Fibroblast of upper back skin (primary cell): Measurements from ENCODE around the gene CLEC2A.

Experiments
- DNase-seq: peaks from one replicate; pipeline ENCODE4 v3.0.0-alpha.2; 2013

The CLEC2A gene

GRCh38 chr12:9931245-9931644 is 925 bp downstream of the CLEC2A start:
- no peak for DNase-seq

DNA sequence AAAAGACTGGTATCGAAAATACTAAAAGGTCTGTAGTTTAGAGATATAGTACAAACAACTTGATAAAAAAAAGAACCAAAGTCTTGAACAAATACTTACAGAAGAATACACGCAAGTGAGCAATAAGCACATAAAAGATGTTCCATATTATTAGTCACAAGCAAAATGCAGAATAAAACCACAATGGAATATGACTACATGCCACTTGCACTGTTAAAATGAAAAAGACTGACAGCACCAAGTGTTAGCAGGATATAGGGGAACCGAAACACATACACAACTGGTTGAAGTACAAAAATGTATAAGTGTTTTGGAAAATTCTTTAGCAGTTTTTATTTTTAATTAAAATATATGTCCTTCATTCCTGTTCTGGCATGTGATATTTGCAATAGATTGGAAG is 3.6 kb downstream of the CLEC2A start:
- DNase-seq = no peak

DNA sequence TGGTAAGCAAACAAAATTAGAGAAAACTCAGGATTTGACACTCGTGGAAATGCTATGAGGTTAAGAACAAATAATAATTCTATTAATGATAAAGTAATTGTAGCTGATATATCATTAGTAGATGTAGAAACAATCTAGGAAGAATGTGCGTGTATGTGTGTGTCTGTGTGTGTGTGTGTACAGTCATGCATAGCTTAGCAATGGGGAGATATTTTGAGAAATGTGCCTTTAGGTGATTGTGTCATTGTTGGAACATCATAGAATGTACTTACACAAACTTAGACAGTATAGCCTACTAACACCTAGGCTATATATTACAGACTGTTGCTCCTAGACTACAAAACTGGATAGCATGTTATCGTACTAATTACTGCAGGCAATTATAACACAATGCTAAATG is 5.3 kb downstream of the CLEC2A start:
- no peak for DNase-seq

DNA sequence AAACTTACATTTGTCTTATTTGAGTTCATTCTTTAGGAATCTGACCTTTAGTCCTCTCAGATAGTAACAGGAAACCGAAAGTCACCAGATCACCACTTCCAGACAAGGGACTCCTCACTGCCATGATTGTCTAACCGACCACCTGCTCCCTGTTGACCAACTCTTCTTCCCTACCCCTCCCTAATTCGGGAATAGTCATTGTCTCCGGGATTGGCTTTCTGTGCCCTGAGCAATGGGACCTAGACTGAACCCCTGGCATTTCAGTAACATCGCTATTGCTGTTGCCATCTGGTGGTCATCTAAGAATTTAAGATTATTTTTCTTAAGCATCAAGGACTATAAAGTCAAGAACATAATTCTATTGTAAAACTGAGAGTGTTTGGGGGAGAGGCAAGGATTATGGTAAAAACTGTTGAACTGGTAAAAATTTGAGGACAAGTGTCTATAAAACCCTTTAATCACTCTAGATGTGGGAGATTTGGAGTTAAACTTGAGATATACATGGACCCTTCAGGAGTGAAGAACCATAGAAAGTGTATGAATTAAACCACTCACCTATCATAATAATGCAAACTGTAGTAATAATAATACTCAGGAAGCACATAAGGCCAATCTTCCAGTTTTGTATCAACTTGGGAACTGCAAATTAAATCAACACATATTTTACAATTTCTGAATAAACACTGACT is 6.3 kb downstream of the CLEC2A start:
- DNase-seq = peak; percentile 31

GRCh38 chr12:9922429-9922828 is 9.7 kb downstream of the CLEC2A start:
- no peak for DNase-seq

- no peak for DNase-seq
Observed at GRCh38 chr12:9920451-9920850, 11.7 kb downstream of the CLEC2A start.

DNA sequence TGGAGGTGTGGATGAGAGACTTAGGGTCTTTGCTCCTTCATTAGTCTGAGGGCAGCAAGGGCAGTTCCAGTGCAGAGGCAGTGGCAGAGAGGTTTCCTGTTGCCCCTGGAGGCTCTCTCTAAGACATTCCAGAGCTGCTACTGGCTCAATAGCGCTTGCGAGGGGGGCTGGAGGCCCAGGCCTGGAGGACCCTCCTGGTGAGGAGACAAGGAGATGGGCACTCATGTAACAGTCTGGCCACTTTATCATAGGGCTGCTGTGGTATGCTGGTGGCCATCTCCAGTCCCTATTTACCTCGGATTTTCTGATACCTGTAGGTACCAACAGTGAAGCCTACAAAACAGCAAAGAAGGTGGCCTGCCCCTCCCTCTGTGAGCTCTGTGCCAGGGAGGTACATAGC is 12.7 kb downstream of the CLEC2A start:
- DNase-seq = no peak

GRCh38 chr12:9911708-9912107 is 20.5 kb downstream of the CLEC2A start:
- no peak for DNase-seq

DNA sequence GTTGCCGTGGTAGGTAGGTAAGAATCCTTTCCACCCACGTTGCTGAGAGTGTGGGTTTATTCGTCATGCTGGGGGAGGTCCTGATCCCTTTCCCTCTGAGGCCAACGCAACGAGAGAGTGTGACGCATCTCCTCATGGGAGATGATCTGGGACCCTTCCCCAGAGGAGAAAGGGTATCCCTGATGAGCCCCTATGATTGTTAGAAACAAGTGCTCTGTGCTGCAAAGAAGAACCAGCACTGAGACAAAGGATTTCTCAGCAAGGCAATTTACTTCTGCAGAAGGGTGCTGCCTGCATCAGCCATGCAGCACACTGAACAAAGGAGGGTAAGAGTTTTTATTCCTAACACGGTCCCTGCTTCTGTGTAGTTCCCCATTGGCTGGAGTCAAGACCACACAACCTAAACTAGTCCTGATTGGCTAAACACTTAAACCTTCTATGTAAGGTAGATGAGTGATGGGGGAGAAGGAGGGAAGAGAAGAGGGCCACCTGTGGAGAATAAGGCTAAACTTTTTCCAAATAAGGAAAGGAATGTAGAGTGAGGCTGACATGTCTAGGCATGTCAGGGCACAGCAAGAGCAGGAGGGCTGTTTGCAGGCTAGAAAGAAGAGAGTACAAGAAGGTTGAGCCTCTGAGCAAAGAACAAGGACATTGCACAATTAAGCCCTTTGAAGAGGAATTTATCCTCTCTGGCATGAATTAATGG is 21.3 kb downstream of the CLEC2A start:
- DNase-seq = peak; percentile 2

GRCh38 chr12:9909724-9910123 is 22.4 kb downstream of the CLEC2A start:
- no peak for DNase-seq

DNA sequence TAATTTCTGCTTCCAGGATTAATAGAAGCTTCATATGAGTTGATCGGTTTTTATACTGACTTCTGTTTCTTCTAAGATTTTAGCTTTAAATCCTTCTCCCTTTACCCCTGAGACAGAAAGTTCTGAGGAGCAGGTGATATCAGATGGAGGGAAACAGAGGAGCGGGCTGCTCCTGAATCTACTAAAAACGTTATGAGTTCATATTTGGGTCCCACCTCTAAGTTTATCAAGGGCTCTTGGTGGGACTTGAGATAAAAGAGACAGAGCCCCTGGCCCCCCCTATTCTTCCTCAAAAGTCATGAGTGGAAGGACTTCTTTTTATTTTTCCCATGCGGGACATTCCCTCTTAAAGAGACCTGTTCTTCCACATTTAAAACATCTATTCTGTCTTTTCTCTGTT is 23.8 kb downstream of the CLEC2A start:
- DNase-seq = no peak

DNA sequence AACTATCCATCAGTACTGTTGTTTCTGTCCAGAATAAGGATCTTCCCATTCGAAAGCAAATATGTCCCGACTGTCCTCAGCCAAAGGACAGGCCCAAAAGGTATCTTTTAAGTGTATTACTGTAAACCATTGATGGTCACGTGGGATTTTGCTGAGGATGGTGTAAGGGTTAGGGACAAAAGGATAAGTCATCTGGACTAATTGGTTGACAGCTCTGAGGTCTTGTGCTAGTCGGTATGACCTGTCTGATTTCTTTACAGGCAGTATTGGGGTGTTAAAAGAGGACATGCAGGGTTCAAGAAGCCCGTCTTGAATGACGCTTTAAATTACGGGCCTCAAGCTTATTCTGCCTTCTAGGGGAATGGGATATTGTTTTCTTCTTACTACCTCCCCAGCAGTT is 24.4 kb downstream of the CLEC2A start:
- DNase-seq = no peak

- no peak for DNase-seq
Observed at GRCh38 chr12:9906873-9907272, 25.3 kb downstream of the CLEC2A start.

DNA sequence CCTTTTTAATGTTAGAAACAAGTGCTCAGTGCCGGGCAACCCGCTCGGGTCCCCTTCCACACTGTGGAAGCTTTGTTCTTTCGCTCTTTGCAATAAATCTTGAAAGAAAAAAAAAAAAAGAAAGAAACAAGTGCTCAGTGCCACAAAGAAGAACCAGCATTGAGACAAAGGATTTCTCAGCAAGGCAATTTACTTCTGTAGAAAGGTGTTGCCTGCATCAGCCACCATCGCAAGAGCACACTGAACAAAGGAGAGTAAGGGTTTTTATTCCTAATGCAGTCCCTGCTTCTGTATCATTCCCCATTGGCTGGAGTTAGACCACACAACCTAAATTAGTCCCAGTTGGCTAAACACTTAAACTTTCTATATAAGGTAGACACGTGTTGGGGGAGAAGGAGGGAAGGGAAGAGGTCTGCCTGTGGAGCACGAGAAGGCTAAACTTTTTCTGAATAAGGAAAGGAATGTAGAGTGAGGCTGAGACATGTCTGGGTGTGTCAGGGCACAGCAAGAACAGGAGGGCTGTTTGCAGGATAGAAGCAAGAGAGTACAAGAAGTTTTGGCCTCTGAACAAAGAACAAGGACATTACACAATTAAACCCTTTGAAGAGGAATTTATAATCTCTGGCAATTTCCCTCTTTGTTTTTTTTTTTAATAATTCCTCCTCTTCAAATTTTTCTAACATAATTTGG is 29.5 kb downstream of the CLEC2A start:
- DNase-seq = no peak

- no peak for DNase-seq
Observed at GRCh38 chr12:9900930-9901329, 31.2 kb downstream of the CLEC2A start.

- DNase-seq = no peak
Observed at GRCh38 chr12:9899209-9899608, 33.0 kb downstream of the CLEC2A start.

DNA sequence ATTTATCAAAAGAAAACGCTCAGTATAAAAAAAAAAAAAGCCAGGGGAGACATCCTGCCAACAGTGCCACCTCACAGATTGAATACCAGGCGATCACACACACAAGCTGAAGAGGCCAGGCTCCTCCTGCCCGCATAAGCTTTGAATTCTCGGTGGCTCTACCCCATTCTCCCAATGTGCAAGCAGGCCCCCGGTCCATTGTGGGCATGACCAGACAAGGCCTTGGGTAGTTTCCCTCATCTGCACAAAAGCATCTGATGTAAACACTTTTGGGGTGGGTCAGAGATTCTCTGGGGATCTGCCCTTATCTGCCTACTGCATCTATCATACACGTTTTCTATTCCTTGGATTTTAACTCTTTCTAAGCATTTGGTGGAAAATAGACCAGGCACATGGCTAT is 34.6 kb downstream of the CLEC2A start:
- DNase-seq = no peak

DNA sequence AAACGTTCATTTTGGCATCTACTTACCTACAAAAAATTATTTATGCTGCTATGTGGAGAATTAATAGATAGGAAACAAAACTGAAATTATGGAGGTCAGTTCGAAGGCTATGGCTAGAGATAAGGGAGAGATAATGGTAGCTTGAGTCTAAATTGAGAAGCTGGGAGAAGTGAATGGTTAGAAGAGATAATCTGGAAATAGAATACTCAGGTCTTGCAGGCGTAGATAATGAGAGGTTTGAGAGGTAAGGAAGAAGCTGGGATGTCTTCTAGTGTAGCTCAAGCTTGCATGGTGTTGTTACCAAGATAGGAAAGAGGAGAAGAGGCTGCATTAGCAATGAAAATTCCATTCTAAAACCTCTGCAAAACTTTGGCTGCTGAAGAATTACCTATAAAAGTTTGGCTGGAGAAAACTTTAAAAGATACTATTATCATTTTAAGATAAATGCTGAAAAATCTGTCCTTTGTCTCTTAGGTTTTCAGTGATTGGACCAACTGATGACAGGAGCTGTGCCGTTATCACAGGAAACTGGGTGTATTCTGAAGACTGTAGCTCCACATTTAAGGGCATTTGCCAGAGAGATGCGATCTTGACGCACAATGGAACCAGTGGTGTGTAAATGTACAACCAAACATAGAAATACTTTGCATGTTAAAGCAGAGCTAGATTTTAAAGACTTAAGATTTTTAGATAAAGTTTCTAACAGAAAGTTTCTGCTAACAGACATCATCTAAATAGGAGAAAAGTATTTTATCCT is 36.8 kb downstream of the CLEC2A start:
- DNase-seq = no peak

- no peak for DNase-seq
Observed at GRCh38 chr12:9888665-9889273, 43.4 kb downstream of the CLEC2A start.

- DNase-seq = no peak
Observed at GRCh38 chr12:9883175-9883574, 49.0 kb downstream of the CLEC2A start.

DNA sequence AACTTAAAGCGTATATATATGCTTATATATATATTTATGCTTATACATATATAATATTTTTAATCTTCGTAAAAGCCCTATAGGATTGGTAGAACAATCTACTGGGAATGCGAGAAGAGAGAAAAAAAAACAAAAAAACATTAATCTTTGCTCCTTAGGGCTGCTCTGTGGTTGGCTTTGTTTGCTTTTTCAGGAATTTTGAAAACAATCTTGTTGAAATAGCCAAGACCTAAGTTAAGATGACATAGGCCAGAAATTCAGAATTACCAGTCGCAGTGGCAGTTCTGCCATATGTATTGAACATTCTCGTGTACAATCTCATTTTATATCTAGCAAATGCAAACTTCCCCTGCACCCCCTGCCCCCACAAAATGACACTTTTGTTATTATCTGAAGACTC is 50.2 kb downstream of the CLEC2A start:
- no peak for DNase-seq

- DNase-seq = no peak
Observed at GRCh38 chr12:9881246-9881645, 50.9 kb downstream of the CLEC2A start, which contains the start of gene KLRF2. Gene KLRF2 (plus strand): TSS chr12:9881489. CDS start chr12:9881596, 107 bp downstream.

DNA sequence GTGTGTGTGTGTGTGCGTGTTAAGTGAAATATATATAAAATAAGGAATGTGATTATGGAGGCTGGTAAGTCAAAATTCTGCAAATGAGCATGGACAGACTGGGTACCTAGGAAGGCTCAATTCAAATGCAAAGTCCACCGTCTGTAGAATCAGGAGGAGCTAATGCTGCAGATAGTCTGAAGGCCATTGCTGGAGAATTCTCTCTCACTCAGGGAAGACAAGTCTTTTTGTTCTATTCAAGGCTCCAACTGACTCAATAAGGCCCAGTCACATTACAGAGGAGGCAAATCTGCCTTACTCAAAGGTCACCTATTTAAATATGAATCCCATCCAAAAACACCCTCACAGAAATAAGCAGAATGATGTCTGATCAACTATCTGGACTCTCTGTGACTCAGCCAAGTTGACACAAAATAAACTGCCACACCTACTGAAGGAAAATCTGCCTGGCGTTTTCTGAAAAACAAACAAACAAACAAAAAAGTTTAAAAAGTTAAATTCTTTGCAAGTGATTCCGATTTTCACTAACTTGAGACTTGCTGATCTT is 51.6 kb downstream of the CLEC2A start:
- no peak for DNase-seq
